Upper lobe of left lung (tissue), 6 donors: Measurements from ENCODE around the gene CLTA. TPM values are rescaled to one million over a fixed set of nuclear protein-coding genes. Genes with fewer than 3 reads are reported as not detected.

Experiments used
- ATAC-seq, 2 donors: fragments of 200-7000 bp; cut with Tn5 transposase; one replicate each; pipeline ENCODE4 v1.9.1; 2022; ENCODE audit warnings: mild to moderate bottlenecking in 2 of 2, moderate library complexity in 2 of 2; ENCODE audit not compliant: low FRiP score in 2 of 2
- DNase-seq, 2 donors: peaks; one replicate each; pipeline ENCODE4 v3.0.0-alpha.2; 2019 to 2020
- H3K27ac ChIP-seq, 4 donors: fragments of 200-600 bp; sonication (generic); one replicate each; pipeline ENCODE4 v1.5.1; 2016 to 2019
- H3K27me3 ChIP-seq, 4 donors: fragments of 200-600 bp; sonication (generic); one replicate each; pipeline ENCODE4 v1.5.1; 2017 to 2019
- H3K36me3 ChIP-seq, 4 donors: fragments of 200-600 bp; sonication (generic); one replicate each; pipeline ENCODE4 v1.5.1; 2016 to 2019
- H3K4me1 ChIP-seq, 4 donors: fragments of 200-600 bp; sonication (generic); one replicate each; pipeline ENCODE4 v1.5.1; 2018 to 2019
- H3K4me3 ChIP-seq, 4 donors: fragments of 200-600 bp; sonication (generic); one replicate each; pipeline ENCODE4 v1.5.1; 2017 to 2019; ENCODE audit warnings: mild to moderate bottlenecking in 2 of 4, moderate library complexity in 1 of 4
- H3K9me3 ChIP-seq, 4 donors: fragments of 200-600 bp; sonication (generic); one replicate each; pipeline ENCODE4 v1.5.1; 2018 to 2019
- CTCF ChIP-seq, 6 experiments: fragments of 450-650 bp in 4 of 6; fragments of 200-600 bp in 2 of 6; sonication (generic) in 2 of 6; IDR thresholded peaks; one replicate each; pipeline ENCODE4 v1.5.1; 2016 to 2019; ENCODE audit warnings: antibody characterized with exemption in 6 of 6
- EP300 ChIP-seq, 4 donors: sonication (generic); formaldehyde crosslinking; IDR thresholded peaks; one replicate each; pipeline ENCODE4 v1.5.1; 2017; ENCODE audit warnings: antibody characterized with exemption in 4 of 4, control low read depth in 2 of 4
- POLR2A ChIP-seq, 4 donors: fragments of 450-650 bp; IDR thresholded peaks; one replicate each; pipeline ENCODE4 v1.5.1; 2016 to 2017; ENCODE audit warnings: antibody characterized with exemption in 4 of 4, mild to moderate bottlenecking in 2 of 4
- POLR2AphosphoS5 ChIP-seq, 2 donors: sonication (generic); formaldehyde crosslinking; IDR thresholded peaks; one replicate each; pipeline ENCODE4 v1.5.1; 2017; ENCODE audit warnings: antibody characterized with exemption in 2 of 2
- WGBS, 2 donors: methylation state at CpG; one replicate each; pipeline ENCODE4 v1.1.5; 2017 to 2018; 5-methylcytosine and 5-hydroxymethylcytosine counted together
- total RNA-seq, 6 donors: library from RNA; depleted of rRNA in 4 of 6; stranded (reverse); fragments of >200 nt in 4 of 6; gene quantifications; one replicate each; pipeline versions ENCODE4 v1.1.0 to v1.2.1, GENCODE V29; 2016 to 2021
- donor health status: DM: no; HTN: no; CAD: no; lungs with moderate emphysema.
- donor health status: DM: no; HTN: yes; CAD: no; lungs with severe emphysema.

Gene CLTA
- total RNA-seq, 6 donors from 2014 or later: 120 to 218 (median 192) TPM

DNA sequence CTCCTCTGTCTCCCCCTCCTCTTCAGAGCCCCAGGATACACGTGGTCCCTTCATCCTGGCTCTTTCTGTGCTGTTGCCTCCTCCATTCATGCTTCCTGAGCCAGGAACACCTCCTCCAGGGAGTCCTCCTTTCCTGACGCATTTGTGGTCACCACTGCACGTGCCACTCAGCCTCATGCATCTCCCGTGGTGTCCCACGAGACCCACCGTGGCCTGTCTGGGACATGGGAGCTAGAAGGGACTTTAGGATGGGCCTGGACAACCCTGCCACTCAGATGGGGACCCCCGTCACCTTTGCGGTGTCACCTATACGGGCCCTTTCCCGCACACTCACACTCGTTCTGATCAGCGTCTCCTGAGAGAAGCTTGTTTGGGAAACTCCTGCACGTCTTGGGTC lies 47.5 kb upstream of the CLTA start:
- DNase-seq (no peak), ATAC-seq (no peak)
- Histone ChIP-seq H3K4me1 (peaks cover 55 to 76% (median 66%) of the 10 kb centered on the region in 4 donors), H3K36me3 (no peaks in the 10 kb centered on the region), H3K27me3 (no peaks in the 10 kb centered on the region), H3K9me3 (peaks cover 0 to 3% (median 0%) of the 10 kb centered on the region in 4 donors), H3K27ac (peak overlapping the region; percentile 86 to 94 (median 90)), H3K4me3 (peak overlapping the region in 2 of 4 donors; percentile 31 to 32)
- WGBS, 2 donors: 63 to 76% methylated on average over 13 of the region's 13 CpGs
- TF ChIP-seq CTCF (IDR thresholded peaks at IDR 0.05) (no peak), POLR2AphosphoS5 (IDR thresholded peaks at IDR 0.05) (no peak), EP300 (IDR thresholded peaks at IDR 0.05) (no peak), POLR2A (IDR thresholded peaks at IDR 0.05) (no peak)

DNA sequence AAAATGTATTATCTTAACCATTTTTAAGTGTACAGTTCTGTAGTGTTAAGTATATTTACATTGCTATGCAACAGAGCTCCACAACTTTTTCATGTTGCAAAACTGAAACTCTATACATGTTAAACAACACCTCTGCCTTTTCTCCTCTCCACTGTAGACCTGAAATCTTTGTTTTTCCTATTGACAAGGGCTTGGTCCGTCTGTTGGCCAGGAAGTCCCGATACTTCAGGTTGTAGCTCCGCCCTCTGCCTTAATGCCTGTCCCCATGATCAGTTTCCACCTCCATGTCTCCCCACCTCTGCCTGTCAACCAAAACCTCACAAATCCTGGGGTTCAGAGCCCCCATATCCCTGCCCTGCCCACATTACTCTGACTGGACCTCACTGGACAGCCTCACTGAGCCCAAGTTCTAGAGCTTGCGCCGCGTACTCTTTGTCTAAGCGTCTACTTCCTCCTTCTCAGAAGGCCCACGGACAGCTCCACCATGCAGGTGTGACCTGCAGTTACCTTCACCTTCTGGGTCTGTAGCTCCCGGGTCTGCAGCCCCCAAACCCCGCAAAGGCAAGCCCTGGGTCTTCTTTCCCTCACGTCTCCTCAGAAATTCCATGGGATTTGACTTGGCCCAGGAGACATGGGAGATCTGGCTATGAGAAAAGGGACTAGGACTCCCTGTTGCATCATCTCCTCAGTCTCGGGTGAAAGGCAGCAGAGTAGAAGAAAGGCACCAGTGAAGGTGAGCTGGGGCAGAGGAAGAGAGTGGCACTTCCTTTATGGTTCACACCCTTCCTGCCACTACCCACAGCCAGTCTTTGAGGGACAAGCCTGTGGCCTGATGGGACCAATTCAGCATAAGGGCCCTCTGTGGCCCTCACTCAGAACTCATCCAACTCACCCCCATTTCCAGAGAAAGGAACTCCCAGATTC lies 46.1 kb upstream of the CLTA start:
- WGBS, 2 donors: 61 to 67% methylated on average over 12 of the region's 12 CpGs
- H3K36me3 ChIP-seq: no peaks in the 10 kb centered on the region
- TF ChIP-seq POLR2A (IDR thresholded peaks at IDR 0.05): no peak
- TF ChIP-seq CTCF (IDR thresholded peaks at IDR 0.05): no peak
- TF ChIP-seq EP300 (IDR thresholded peaks at IDR 0.05): no peak
- TF ChIP-seq POLR2AphosphoS5 (IDR thresholded peaks at IDR 0.05): no peak
- peak in 1 of 2 donors; percentile 46 for DNase-seq
- ATAC-seq: no peak
- no peaks in the 10 kb centered on the region for H3K27me3 ChIP-seq
- H3K4me1 ChIP-seq: peaks cover 64 to 83% (median 71%) of the 10 kb centered on the region in 4 donors
- peaks cover 0 to 3% (median 0%) of the 10 kb centered on the region in 4 donors for H3K9me3 ChIP-seq
- H3K27ac ChIP-seq: peak overlapping the region; percentile 53 to 94 (median 66)
- peak overlapping the region in 1 of 4 donors; percentile 8 for H3K4me3 ChIP-seq

- TF ChIP-seq POLR2AphosphoS5 (IDR thresholded peaks at IDR 0.05) (no peak), CTCF (IDR thresholded peaks at IDR 0.05) (no peak), POLR2A (IDR thresholded peaks at IDR 0.05) (no peak), EP300 (IDR thresholded peaks at IDR 0.05) (no peak)
- Histone ChIP-seq H3K4me1 (peaks cover 56 to 85% (median 69%) of the 10 kb centered on the region in 4 donors), H3K4me3 (no peak overlapping the region), H3K27ac (no peak overlapping the region), H3K9me3 (peaks cover 0 to 3% (median 0%) of the 10 kb centered on the region in 4 donors), H3K27me3 (no peaks in the 10 kb centered on the region), H3K36me3 (no peaks in the 10 kb centered on the region)
- WGBS, 2 donors: 95 to 98% methylated on average over 4 of the region's 4 CpGs
- no peak for ATAC-seq
- DNase-seq: no peak
Measured at GRCh38 chr9:36145970-36146369, 44.8 kb upstream of the CLTA start.

- H3K27me3 ChIP-seq: no peaks in the 10 kb centered on the region
- no peaks in the 10 kb centered on the region for H3K36me3 ChIP-seq
- peaks cover 59 to 85% (median 71%) of the 10 kb centered on the region in 4 donors for H3K4me1 ChIP-seq
- 92 to 98% methylated on average over 9 of the region's 10 CpGs for WGBS, 2 donors
- TF ChIP-seq CTCF (IDR thresholded peaks at IDR 0.05): no peak
- no peak for TF ChIP-seq EP300 (IDR thresholded peaks at IDR 0.05)
- no peak for TF ChIP-seq POLR2AphosphoS5 (IDR thresholded peaks at IDR 0.05)
- no peak for TF ChIP-seq POLR2A (IDR thresholded peaks at IDR 0.05)
- no peak for DNase-seq
- H3K9me3 ChIP-seq: peaks cover 0 to 3% (median 0%) of the 10 kb centered on the region in 4 donors
- ATAC-seq: no peak
- no peak overlapping the region for H3K4me3 ChIP-seq
- no peak overlapping the region for H3K27ac ChIP-seq
Measured at GRCh38 chr9:36146651-36147050, 44.1 kb upstream of the CLTA start.
